CD4-positive, alpha-beta T cell (primary cell): ENCODE results near the gene TPCN1. TPM values are rescaled to one million over a fixed set of nuclear protein-coding genes. Genes with fewer than 3 reads are reported as not detected.
A peak's percentile ranks its signal among the peaks of the same experiment; 100 is the strongest.

Experiments used
- ATAC-seq: fragments of 200-7000 bp; cut with Tn5 transposase; one replicate; pipeline ENCODE4 v1.10.0; 2022; ENCODE audit warnings: mild to moderate bottlenecking; ENCODE audit not compliant: poor library complexity
- CTCF ChIA-PET: fragments of 350-600 bp; sonication (Branson Sonifier 250); formaldehyde crosslinking; loops from one replicate; lab custom pipeline; 2021; ENCODE audit warnings: antibody characterized with exemption, inconsistent platforms; lab: Charles Lee
- POLR2A ChIA-PET: fragments of 350-600 bp; sonication (Branson Sonifier 250); formaldehyde crosslinking; loops from one replicate; lab custom pipeline; 2021; ENCODE audit warnings: antibody characterized with exemption, inconsistent platforms; lab: Charles Lee
- DNase-seq, 14 experiments: peaks; one replicate each; pipeline ENCODE4 v3.0.0-alpha.2; 2013 to 2020; ENCODE audit warnings: mixed read lengths in 2 of 14
- H3K27ac ChIP-seq, 2 donors: one replicate each; pipeline versions ENCODE4 v1.5.1 to v1.7.0; 2013; ENCODE audit warnings: low read length in 2 of 2, low read depth in 1 of 2, mild to moderate bottlenecking in 1 of 2
- H3K27me3 ChIP-seq, 2 experiments: 1 replicate in 1 of 2; 2 replicates in 1 of 2; pipeline versions ENCODE4 v1.6.1 to v1.7.0; 2013; ENCODE audit warnings: low read length in 2 of 2, control low read depth in 1 of 2, mild to moderate bottlenecking in 1 of 2, moderate library complexity in 1 of 2; ENCODE audit not compliant: insufficient read depth in 2 of 2, control insufficient read depth in 1 of 2
- H3K36me3 ChIP-seq: one replicate; pipeline ENCODE4 v1.6.1; 2013; ENCODE audit warnings: low read length, control low read depth; ENCODE audit not compliant: insufficient read depth
- H3K4me1 ChIP-seq: one replicate; pipeline ENCODE4 v1.6.1; 2013; ENCODE audit warnings: low read length, control low read depth; ENCODE audit not compliant: insufficient read depth
- H3K4me3 ChIP-seq: one replicate; pipeline ENCODE4 v1.5.1; 2013; ENCODE audit warnings: mild to moderate bottlenecking, low read length, moderate library complexity
- H3K9me3 ChIP-seq, 2 experiments: 1 replicate in 1 of 2; 2 replicates in 1 of 2; pipeline versions ENCODE4 v1.6.1 to v1.7.0; 2013; ENCODE audit warnings: low read length in 2 of 2, mild to moderate bottlenecking in 2 of 2, control low read depth in 1 of 2, moderate library complexity in 1 of 2; ENCODE audit not compliant: control insufficient read depth in 1 of 2, insufficient read depth in 1 of 2
- H3K27ac Mint-ChIP-seq: one replicate; pipeline ENCODE4 v1.8.0; 2020; ENCODE audit warnings: mixed read lengths
- H3K27me3 Mint-ChIP-seq: one replicate; pipeline ENCODE4 v1.8.0; 2021; ENCODE audit warnings: mixed read lengths
- H3K36me3 Mint-ChIP-seq: one replicate; pipeline ENCODE4 v1.8.0; 2021; ENCODE audit warnings: low read depth, mixed read lengths
- H3K4me1 Mint-ChIP-seq: one replicate; pipeline ENCODE4 v1.8.0; 2021; ENCODE audit warnings: low read depth, mixed read lengths
- H3K4me3 Mint-ChIP-seq: one replicate; pipeline ENCODE4 v1.8.0; 2020; ENCODE audit warnings: mild to moderate bottlenecking, mixed read lengths
- H3K9me3 Mint-ChIP-seq: one replicate; pipeline ENCODE4 v1.8.0; 2020; ENCODE audit warnings: mixed read lengths
- intact Hi-C, 2 experiments: fragments of 100-400 bp; cut with DNase I in 1 of 2; cut with micrococcal nuclease in 1 of 2; formaldehyde crosslinking; loops; one replicate each; pipeline versions ENCODE4 v1.15.1 to v1.9.0; 2023 to 2025; cut with DNase I, micrococcal nuclease
- total RNA-seq, 174 experiments: library from RNA in 2 of 174; stranded (reverse) in 2 of 174; gene quantifications; one replicate each; pipeline ENCODE4 v1.2.3 and lab custom pipeline; 2021 to 2026
- TF ChIP-seq, protein P1 (sequence below): fragments of 200-600 bp; IDR thresholded peaks from one replicate; pipeline ENCODE4 v1.8.0; 2022; ENCODE audit warnings: antibody characterized with exemption, mild to moderate bottlenecking

The TPCN1 gene
- total RNA-seq, 2 experiments from 2014 or later = 52.4 to 59.7 TPM

- DNase-seq (no peak), ATAC-seq (no peak)
- H3K4me1 ChIP-seq = peaks cover 15% of the 10 kb centered on the region
- H3K36me3 ChIP-seq = peaks cover 68% of the 10 kb centered on the region
- H3K4me1 Mint-ChIP-seq = peaks cover 15% of the 10 kb centered on the region
- H3K9me3 ChIP-seq = no peaks in the 10 kb centered on the region
- intact Hi-C loops = no loop called here
- no peaks in the 10 kb centered on the region for H3K9me3 Mint-ChIP-seq
- H3K4me3 Mint-ChIP-seq = no peak overlapping the region
- peak overlapping the region; percentile 56 for H3K27ac Mint-ChIP-seq
- no peaks in the 10 kb centered on the region for H3K27me3 ChIP-seq
- H3K27ac ChIP-seq = peak overlapping the region in 1 of 2 donors; percentile 10
- CTCF ChIA-PET = no interaction called here
- peaks cover 66% of the 10 kb centered on the region for H3K36me3 Mint-ChIP-seq
- no peaks in the 10 kb centered on the region for H3K27me3 Mint-ChIP-seq
- H3K4me3 ChIP-seq = no peak overlapping the region
- POLR2A ChIA-PET = no interaction called here
- TF ChIP-seq, protein P1, sequence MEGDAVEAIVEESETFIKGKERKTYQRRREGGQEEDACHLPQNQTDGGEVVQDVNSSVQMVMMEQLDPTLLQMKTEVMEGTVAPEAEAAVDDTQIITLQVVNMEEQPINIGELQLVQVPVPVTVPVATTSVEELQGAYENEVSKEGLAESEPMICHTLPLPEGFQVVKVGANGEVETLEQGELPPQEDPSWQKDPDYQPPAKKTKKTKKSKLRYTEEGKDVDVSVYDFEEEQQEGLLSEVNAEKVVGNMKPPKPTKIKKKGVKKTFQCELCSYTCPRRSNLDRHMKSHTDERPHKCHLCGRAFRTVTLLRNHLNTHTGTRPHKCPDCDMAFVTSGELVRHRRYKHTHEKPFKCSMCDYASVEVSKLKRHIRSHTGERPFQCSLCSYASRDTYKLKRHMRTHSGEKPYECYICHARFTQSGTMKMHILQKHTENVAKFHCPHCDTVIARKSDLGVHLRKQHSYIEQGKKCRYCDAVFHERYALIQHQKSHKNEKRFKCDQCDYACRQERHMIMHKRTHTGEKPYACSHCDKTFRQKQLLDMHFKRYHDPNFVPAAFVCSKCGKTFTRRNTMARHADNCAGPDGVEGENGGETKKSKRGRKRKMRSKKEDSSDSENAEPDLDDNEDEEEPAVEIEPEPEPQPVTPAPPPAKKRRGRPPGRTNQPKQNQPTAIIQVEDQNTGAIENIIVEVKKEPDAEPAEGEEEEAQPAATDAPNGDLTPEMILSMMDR = no peak
Measured at GRCh38 chr12:113302466-113302865, 81.2 kb downstream of the TPCN1 start.

DNA sequence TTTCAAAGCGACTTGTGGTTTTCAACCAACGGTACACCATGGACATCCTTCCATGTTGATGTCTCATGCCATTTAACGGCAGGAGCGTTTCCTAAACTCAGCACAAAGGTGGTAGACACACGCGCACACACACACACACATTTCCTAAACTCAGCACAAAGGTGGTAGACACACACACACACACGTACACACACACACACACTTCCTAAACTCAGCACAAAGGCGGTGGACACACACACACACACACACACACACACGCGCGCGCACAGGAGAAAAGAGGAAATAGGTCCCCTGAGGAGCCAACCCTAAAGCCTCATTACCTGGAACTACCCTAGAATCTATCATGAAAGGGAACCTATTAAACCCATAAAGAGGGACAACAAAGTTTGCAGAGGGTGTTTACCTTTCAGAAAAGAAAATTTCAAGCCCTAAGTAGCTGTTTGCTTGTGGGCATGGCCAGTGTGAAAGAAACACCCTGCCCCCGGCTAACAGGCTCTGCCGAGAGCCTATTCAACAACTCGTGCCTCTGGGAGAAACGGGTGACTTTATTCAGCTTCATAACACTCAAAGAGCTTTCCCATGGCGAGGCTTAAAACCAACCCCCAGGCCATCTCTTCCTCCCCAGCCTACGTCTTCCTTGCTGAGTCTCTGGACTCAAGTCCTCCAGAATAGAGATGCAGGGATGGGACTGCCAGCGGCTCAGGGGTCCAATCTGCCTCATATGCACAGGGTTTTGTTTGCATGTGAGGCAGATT is 81.8 kb downstream of the TPCN1 start:
- no peaks in the 10 kb centered on the region for H3K27me3 ChIP-seq
- DNase-seq (peak in 4 of 14 experiments; percentile 16 to 40 (median 32)), ATAC-seq (peak; percentile 29)
- intact Hi-C loops = no loop called here
- Mint-ChIP-seq H3K27me3 (no peaks in the 10 kb centered on the region), H3K4me1 (peaks cover 15% of the 10 kb centered on the region), H3K27ac (peak overlapping the region; percentile 56), H3K4me3 (no peak overlapping the region), H3K36me3 (peaks cover 70% of the 10 kb centered on the region), H3K9me3 (no peaks in the 10 kb centered on the region)
- CTCF ChIA-PET = no interaction called here
- H3K27ac ChIP-seq = peak overlapping the region in 1 of 2 donors; percentile 10
- H3K36me3 ChIP-seq = peaks cover 72% of the 10 kb centered on the region
- POLR2A ChIA-PET = no interaction called here
- TF ChIP-seq, protein P1 = no peak
- no peaks in the 10 kb centered on the region for H3K9me3 ChIP-seq
- no peak overlapping the region for H3K4me3 ChIP-seq
- peaks cover 15% of the 10 kb centered on the region for H3K4me1 ChIP-seq

GRCh38 chr12:113305281-113305856 is 84.1 kb downstream of the TPCN1 start:
- Mint-ChIP-seq H3K27me3 (no peaks in the 10 kb centered on the region), H3K4me1 (peaks cover 15% of the 10 kb centered on the region), H3K36me3 (peaks cover 78% of the 10 kb centered on the region), H3K27ac (peak overlapping the region; percentile 20), H3K4me3 (no peak overlapping the region), H3K9me3 (no peaks in the 10 kb centered on the region)
- ChIA-PET POLR2A (no interaction called here), CTCF (interaction anchor here (0.6 kb wide), 1 partner anchor 108 kb away, joined by 5 read pairs; no protein-coding TSS in a partner anchor)
- no peak for DNase-seq
- Histone ChIP-seq H3K36me3 (peaks cover 77% of the 10 kb centered on the region), H3K27ac (no peak overlapping the region), H3K9me3 (no peaks in the 10 kb centered on the region), H3K27me3 (no peaks in the 10 kb centered on the region), H3K4me3 (no peak overlapping the region), H3K4me1 (peaks cover 15% of the 10 kb centered on the region)
- TF ChIP-seq, protein P1 = no peak
- no peak for ATAC-seq
- intact Hi-C loops = no loop called here
